Urinary bladder (tissue), 4 donors: ENCODE measurements around the gene PROSER1. TPM values are rescaled to one million over a fixed set of nuclear protein-coding genes. Genes with fewer than 3 reads are reported as not detected.
"Not testable (repeated sequence)": the region's sequence is repeated elsewhere in the genome, so short reads cannot be mapped to it uniquely, and the experiment has no call there.

Experiments
- DNase-seq: peaks from one replicate; pipeline ENCODE4 v3.0.0-alpha.2; 2015; ENCODE audit errors: extremely low spot score
- H3K27ac ChIP-seq: one replicate; pipeline ENCODE4 v1.5.1; 2013; ENCODE audit warnings: low read depth, mild to moderate bottlenecking, moderate library complexity
- H3K36me3 ChIP-seq: one replicate; pipeline ENCODE4 v1.6.1; 2013; ENCODE audit warnings: mild to moderate bottlenecking, moderate library complexity; ENCODE audit not compliant: insufficient read depth
- H3K4me1 ChIP-seq: one replicate; pipeline ENCODE4 v1.6.1; 2013; ENCODE audit warnings: mild to moderate bottlenecking, moderate library complexity; ENCODE audit not compliant: insufficient read depth
- H3K4me3 ChIP-seq: one replicate; pipeline ENCODE4 v1.5.1; 2013; ENCODE audit warnings: low read depth, low read length
- WGBS: extraction: QIAGEN DNeasy Blood & Tissue Kit; methylation state at CpG from one replicate; pipeline ENCODE4 v1.1.7; 2013; 5-methylcytosine and 5-hydroxymethylcytosine counted together
- polyA plus RNA-seq: library from polyadenylated mRNA; stranded (reverse); fragments of 200-250 nt; gene quantifications from one replicate; pipeline ENCODE4 v1.2.3, GENCODE V29; 2013
- total RNA-seq: library from RNA; depleted of rRNA; stranded (reverse); fragments of >200 nt; gene quantifications from one replicate; pipeline ENCODE4 v1.2.3, GENCODE V29; 2014
- donor health status: healthy with polysubstance abuse.
- donor health status: healthy.

PROSER1 gene
- total and polyA plus RNA-seq, 2 donors: 8.1 to 33.8 TPM

GRCh38 chr13:39016087-39016486 is 21.8 kb downstream of the PROSER1 start:
- Histone ChIP-seq H3K4me1 (no peaks in the 10 kb centered on the region), H3K36me3 (peaks cover 1% of the 10 kb centered on the region), H3K27ac (no peak overlapping the region), H3K4me3 (no peak overlapping the region)
- no peak for DNase-seq
- WGBS: 87% methylated on average over 1 of the region's 1 CpG

GRCh38 chr13:39013462-39013861 is 24.4 kb downstream of the PROSER1 start:
- Histone ChIP-seq H3K36me3 (peaks cover 3% of the 10 kb centered on the region), H3K4me3 (no peak overlapping the region), H3K4me1 (no peaks in the 10 kb centered on the region), H3K27ac (no peak overlapping the region)
- 85% methylated on average over 5 of the region's 5 CpGs for WGBS
- no peak for DNase-seq

- WGBS: 74% methylated on average over 7 of the region's 7 CpGs
- peaks cover 3% of the 10 kb centered on the region for H3K36me3 ChIP-seq
- no peak overlapping the region for H3K4me3 ChIP-seq
- H3K4me1 ChIP-seq: no peaks in the 10 kb centered on the region
- H3K27ac ChIP-seq: no peak overlapping the region
- DNase-seq: no peak
Observed at GRCh38 chr13:39012608-39013007, 25.3 kb downstream of the PROSER1 start.

GRCh38 chr13:39006371-39007111 is 31.3 kb downstream of the PROSER1 start:
- not testable (repeated sequence) for H3K27ac ChIP-seq, H3K4me1 ChIP-seq, H3K4me3 ChIP-seq, DNase-seq, H3K36me3 ChIP-seq
- WGBS: 82% methylated on average over 29 of the region's 29 CpGs

- H3K36me3 ChIP-seq: no peaks in the 10 kb centered on the region
- no peak overlapping the region for H3K27ac ChIP-seq
- DNase-seq: no peak
- no peak overlapping the region for H3K4me3 ChIP-seq
- WGBS: 71% methylated on average over 3 of the region's 3 CpGs
- H3K4me1 ChIP-seq: no peaks in the 10 kb centered on the region
Observed at GRCh38 chr13:38998739-38999138, 39.1 kb downstream of the PROSER1 start.

GRCh38 chr13:38993381-38993780 is 44.5 kb downstream of the PROSER1 start:
- no peak overlapping the region for H3K4me3 ChIP-seq
- 55% methylated on average over 4 of the region's 4 CpGs for WGBS
- DNase-seq: no peak
- no peaks in the 10 kb centered on the region for H3K4me1 ChIP-seq
- H3K36me3 ChIP-seq: no peaks in the 10 kb centered on the region
- no peak overlapping the region for H3K27ac ChIP-seq

- DNase-seq: no peak
Observed at GRCh38 chr13:38990693-38991092, 47.2 kb downstream of the PROSER1 start, which contains the start of gene STOML3. Gene STOML3, minus strand, starts transcription at chr13:38990831. Its CDS starts 110 bp downstream, at chr13:38990721.

GRCh38 chr13:38981096-38981495 is 56.8 kb downstream of the PROSER1 start:
- WGBS: 58% methylated on average over 2 of the region's 2 CpGs
- no peak for DNase-seq

More at GRCh38 chr13:38990693-38991092, 47.2 kb downstream of the PROSER1 start, which contains the start of gene STOML3:
- Histone ChIP-seq H3K4me1 (no peaks in the 10 kb centered on the region), H3K27ac (no peak within 1 kb of the TSS), H3K4me3 (no peak within 1 kb of the TSS), H3K36me3 (no peaks in the 10 kb centered on the region)

GRCh38 chr13:38980750-38981078 is 57.2 kb downstream of the PROSER1 start:
- H3K4me1 ChIP-seq: no peaks in the 10 kb centered on the region
- no peak overlapping the region for H3K4me3 ChIP-seq
- H3K36me3 ChIP-seq: no peaks in the 10 kb centered on the region
- H3K27ac ChIP-seq: no peak overlapping the region
- WGBS: 31% methylated on average over 2 of the region's 2 CpGs
- DNase-seq: no peak

More at GRCh38 chr13:38981096-38981495, 56.8 kb downstream of the PROSER1 start:
- no peaks in the 10 kb centered on the region for H3K36me3 ChIP-seq
- H3K4me3 ChIP-seq: no peak overlapping the region
- H3K4me1 ChIP-seq: no peaks in the 10 kb centered on the region
- H3K27ac ChIP-seq: no peak overlapping the region

GRCh38 chr13:38979891-38980749 is 57.8 kb downstream of the PROSER1 start:
- no peak overlapping the region for H3K27ac ChIP-seq
- H3K36me3 ChIP-seq: no peaks in the 10 kb centered on the region

GRCh38 chr13:38970380-38971051 is 67.4 kb downstream of the PROSER1 start:
- WGBS: 76% methylated on average over 4 of the region's 4 CpGs
- Histone ChIP-seq H3K4me3 (no peak overlapping the region), H3K36me3 (no peaks in the 10 kb centered on the region), H3K27ac (no peak overlapping the region), H3K4me1 (no peaks in the 10 kb centered on the region)
- no peak for DNase-seq

More at GRCh38 chr13:38979891-38980749, 57.8 kb downstream of the PROSER1 start:
- DNase-seq: peak; percentile 20
- Histone ChIP-seq H3K4me3 (no peak overlapping the region), H3K4me1 (no peaks in the 10 kb centered on the region)
- 28% methylated on average over 9 of the region's 9 CpGs for WGBS

- Histone ChIP-seq H3K36me3 (no peaks in the 10 kb centered on the region), H3K27ac (no peak overlapping the region), H3K4me3 (no peak overlapping the region), H3K4me1 (no peaks in the 10 kb centered on the region)
- 46% methylated on average over 2 of the region's 2 CpGs for WGBS
- no peak for DNase-seq
Observed at GRCh38 chr13:38969187-38969586, 68.7 kb downstream of the PROSER1 start.

- H3K27ac ChIP-seq: no peak overlapping the region
- no peaks in the 10 kb centered on the region for H3K36me3 ChIP-seq
- 24% methylated on average over 2 of the region's 2 CpGs for WGBS
- no peak overlapping the region for H3K4me3 ChIP-seq
- no peaks in the 10 kb centered on the region for H3K4me1 ChIP-seq
- DNase-seq: no peak
Observed at GRCh38 chr13:38967446-38967845, 70.4 kb downstream of the PROSER1 start.
